Measurements from ENCODE around the gene PPARA. TPM values are rescaled to one million over a fixed set of nuclear protein-coding genes. Genes with fewer than 3 reads are reported as not detected.

Gene PPARA
- total and polyA plus RNA-seq, 9 of the 15 experiments (the other 6 are each of a cell fraction or from before 2014, with no cell fraction given) = 0.64 to 5.3 (median 3.5) TPM

GRCh38 chr22:46251816-46252380 is 101.6 kb downstream of the PPARA start (continued):
- TF ChIP-seq FOSL1 (tag; conservative IDR thresholded peaks at IDR 0.05) = peak; percentile 44
- no peak for TF ChIP-seq GTF2B (IDR thresholded peaks at IDR 0.05; ENCODE audit: extremely low read depth, insufficient read length)
- no peak for TF ChIP-seq ZC3H4 (CRISPR knock-in tag; IDR thresholded peaks at IDR 0.05; ENCODE audit: borderline replicate concordance)

- Histone ChIP-seq H3K9me1 (ENCODE audit: control insufficient read depth, insufficient read depth, low read length) (no peaks in the 10 kb centered on the region), H2AFZ (ENCODE audit: low read depth, low read length) (no peak overlapping the region), H3K36me3 (ENCODE audit: control insufficient read depth, insufficient read depth, low read length) (no peaks in the 10 kb centered on the region; the same call in 2 of the 3 replicates), H3K4me1 (replicated peaks in 1 of 2; ENCODE audit: control insufficient read depth in 2 of 2, insufficient read depth in 2 of 2, low read length in 2 of 2) (peaks cover 6 to 14% of the 10 kb centered on the region in 2 experiments; a peak in 4 of 5 replicates), H3K27ac (ENCODE audit: extremely low read depth, low read depth, low read length) (peak overlapping the region; percentile 5; the same call in 1 of the 3 replicates), H3K27me3 (ENCODE audit: control insufficient read depth in 2 of 2, insufficient read depth in 2 of 2, low read length in 2 of 2) (no peaks in the 10 kb centered on the region), H3K4me3 (no peak overlapping the region), H3K9me3 (replicated peaks; ENCODE audit: control insufficient read depth, insufficient read depth, low read depth, low read length) (peaks cover 3% of the 10 kb centered on the region; the same call in 1 of the 2 replicates), H4K20me1 (replicated peaks; ENCODE audit: control insufficient read depth, insufficient read depth, low read length) (no peaks in the 10 kb centered on the region), H3K4me2 (ENCODE audit: insufficient read depth, low read length) (no peak overlapping the region), H3K79me2 (ENCODE audit: control insufficient read depth, insufficient read depth, low read length) (peaks cover 18% of the 10 kb centered on the region), H3K9ac (ENCODE audit: insufficient read depth in 1 of 2, low read depth in 2 of 2, low read length in 2 of 2) (no peak overlapping the region)
- intact Hi-C loops (cut with micrococcal nuclease) (no loop called here), in situ Hi-C loops (cut with MboI) (no loop called here)
- ChIA-PET POLR2A (interaction anchor here (1.0 to 1.5 kb wide), 2 partner anchors 12 to 47 kb away, joined by 3 to 5 read pairs; partner anchors contain the start of gene TTC38), CTCF (ENCODE audit: low intra/inter-chr PET ratio) (no interaction called here)
- FAIRE-seq (peak; percentile 73), ATAC-seq (no peak), DNase-seq (ENCODE audit: extremely low read depth in 1 of 4, low spot score in 3 of 4) (peak in 2 of 4 experiments; percentile 36 to 44)
- 45% methylated on average over 8 of the region's 8 CpGs for WGBS (ENCODE audit: insufficient coverage, low coverage, missing lambda C conversion rate)
- no TSS peak for BruUV-seq (replicated peaks)
- peak in 1 of 2 experiments; percentile 81; a peak in 2 of 4 replicates for TF ChIP-seq FOXA3 (CRISPR knock-in tag; conservative IDR thresholded peaks at IDR 0.05 in 1 of 2, IDR thresholded peaks at IDR 0.05 in 1 of 2)
- TF ChIP-seq MAX (CRISPR knock-in tag; IDR thresholded peaks at IDR 0.05) = 0 out of 2 replicates have a peak, but pooled peaks have one; percentile 20
- peak; percentile 64 for TF ChIP-seq MEIS2 (IDR thresholded peaks at IDR 0.05; ENCODE audit: partially characterized antibody)
- no peak for TF ChIP-seq ZNF511 (CRISPR knock-in tag; IDR thresholded peaks at IDR 0.05)
- peak; percentile 57 for TF ChIP-seq CBFA2T3 (IDR thresholded peaks at IDR 0.05)
- peak in 1 of 2 experiments; percentile 9 for TF ChIP-seq E2F6 (IDR thresholded peaks at IDR 0.05; ENCODE audit: borderline replicate concordance in 1 of 2, extremely low read depth in 1 of 2, insufficient read depth in 1 of 2, insufficient read length in 1 of 2, low read depth in 1 of 2, low read length in 1 of 2, poor library complexity in 1 of 2, severe bottlenecking in 1 of 2)
- no peak for TF ChIP-seq GABPB1 (CRISPR knock-in tag; IDR thresholded peaks at IDR 0.05)
- peak; percentile 31; the same call in 1 of the 2 replicates for TF ChIP-seq L3MBTL2 (IDR thresholded peaks at IDR 0.05)
- TF ChIP-seq FOSL1 (tag; conservative IDR thresholded peaks at IDR 0.05) = peak; percentile 56
- peak; percentile 48; the same call in 1 of the 2 replicates for TF ChIP-seq ARID1B (IDR thresholded peaks at IDR 0.05)
- 0 out of 4 replicates have a peak, but pooled peaks of 1 of the 2 experiments have one; percentile 13 for TF ChIP-seq HDAC1 (IDR thresholded peaks at IDR 0.05)
- peak; percentile 13; the same call in 1 of the 2 replicates for TF ChIP-seq PKNOX1 (IDR thresholded peaks at IDR 0.05)
- 0 out of 4 replicates have a peak, but pooled peaks of 1 of the 2 experiments have one; percentile 13 for TF ChIP-seq KDM1A (IDR thresholded peaks at IDR 0.05)
These were observed 106.1 kb downstream of the PPARA start for GRCh38 chr22:46256358-46256958.

Data from K562 (cell line).